Neutrophil (primary cell): ENCODE results near the gene ABHD8.
A peak's percentile ranks its signal among the peaks of the same experiment; 100 is the strongest.
"Not testable (repeated sequence)": the region's sequence is repeated elsewhere in the genome, so short reads cannot be mapped to it uniquely, and the experiment has no call there.

ENCODE experiments used
- H3K27ac ChIP-seq: fragments of 200-600 bp; sonication (generic); 2 replicates; pipeline ENCODE4 v1.5.1; 2016; ENCODE audit warnings: mild to moderate bottlenecking, moderate library complexity
- H3K27me3 ChIP-seq: fragments of 200-600 bp; sonication (generic); 2 replicates; pipeline ENCODE4 v1.6.0; 2016; ENCODE audit warnings: mild to moderate bottlenecking
- H3K36me3 ChIP-seq: fragments of 200-600 bp; sonication (generic); 2 replicates; pipeline ENCODE4 v1.5.1; 2017
- H3K4me1 ChIP-seq, 2 experiments: fragments of 200-600 bp in 1 of 2; sonication (generic) in 1 of 2; 1 replicate in 1 of 2; 2 replicates in 1 of 2; pipeline versions ENCODE4 v1.5.1 to v1.6.1; 2013 to 2016; ENCODE audit warnings: low read depth in 1 of 2, low read length in 1 of 2, mild to moderate bottlenecking in 1 of 2, moderate library complexity in 1 of 2; ENCODE audit not compliant: control insufficient read depth in 1 of 2, insufficient read depth in 1 of 2
- H3K4me3 ChIP-seq, 2 experiments: fragments of 200-600 bp in 1 of 2; sonication (generic) in 1 of 2; 1 replicate in 1 of 2; 2 replicates in 1 of 2; pipeline ENCODE4 v1.5.1; 2013 to 2016; ENCODE audit warnings: low read depth in 1 of 2, low read length in 1 of 2, mild to moderate bottlenecking in 1 of 2, moderate library complexity in 1 of 2
- H3K9me3 ChIP-seq: fragments of 200-600 bp; sonication (generic); 2 replicates; pipeline ENCODE4 v1.5.1; 2016
- CTCF ChIP-seq: fragments of 200-600 bp; sonication (generic); IDR thresholded peaks from 2 replicates; pipeline ENCODE4 v1.5.1; 2016; ENCODE audit warnings: antibody characterized with exemption

Gene ABHD8

DNA sequence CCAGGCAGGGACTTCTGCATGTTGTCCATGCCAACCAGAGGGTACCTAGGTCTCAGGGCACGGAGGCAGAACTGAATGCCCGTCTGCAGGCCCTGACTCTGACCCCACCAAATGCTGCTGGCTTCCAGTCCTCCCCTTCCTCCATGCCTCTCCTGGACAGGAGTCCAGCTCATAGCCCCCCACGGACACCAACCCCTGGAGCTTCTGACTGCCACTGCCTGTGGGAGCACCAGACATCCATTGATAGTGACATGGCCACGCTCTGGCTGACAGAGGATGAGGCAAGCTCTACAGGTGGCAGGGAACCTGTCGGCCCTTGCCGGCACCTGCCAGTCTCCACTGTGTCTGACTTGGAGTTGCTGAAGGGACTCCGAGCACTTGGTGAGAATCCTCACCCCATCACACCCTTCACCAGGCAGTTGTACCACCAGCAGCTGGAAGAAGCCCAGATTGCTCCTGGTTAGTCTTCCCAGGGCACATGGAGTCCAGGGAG lies 19.7 kb downstream of the ABHD8 start:
- Histone ChIP-seq H3K4me1 (peaks cover 20 to 22% of the 10 kb centered on the region in 2 experiments), H3K9me3 (no peaks in the 10 kb centered on the region), H3K4me3 (no peak overlapping the region), H3K36me3 (peaks cover 6% of the 10 kb centered on the region), H3K27ac (no peak overlapping the region), H3K27me3 (no peaks in the 10 kb centered on the region)
- TF ChIP-seq CTCF: no peak

GRCh38 chr19:17282488-17283125 lies 20.6 kb downstream of the ABHD8 start:
- peaks cover 10% of the 10 kb centered on the region for H3K36me3 ChIP-seq
- peak overlapping the region; percentile 64 to 72 for H3K4me3 ChIP-seq
- TF ChIP-seq CTCF: peak; percentile 92
- no peaks in the 10 kb centered on the region for H3K9me3 ChIP-seq
- peaks cover 20 to 23% of the 10 kb centered on the region in 2 experiments for H3K4me1 ChIP-seq
- H3K27me3 ChIP-seq: no peaks in the 10 kb centered on the region
- peak overlapping the region; percentile 18 for H3K27ac ChIP-seq

DNA sequence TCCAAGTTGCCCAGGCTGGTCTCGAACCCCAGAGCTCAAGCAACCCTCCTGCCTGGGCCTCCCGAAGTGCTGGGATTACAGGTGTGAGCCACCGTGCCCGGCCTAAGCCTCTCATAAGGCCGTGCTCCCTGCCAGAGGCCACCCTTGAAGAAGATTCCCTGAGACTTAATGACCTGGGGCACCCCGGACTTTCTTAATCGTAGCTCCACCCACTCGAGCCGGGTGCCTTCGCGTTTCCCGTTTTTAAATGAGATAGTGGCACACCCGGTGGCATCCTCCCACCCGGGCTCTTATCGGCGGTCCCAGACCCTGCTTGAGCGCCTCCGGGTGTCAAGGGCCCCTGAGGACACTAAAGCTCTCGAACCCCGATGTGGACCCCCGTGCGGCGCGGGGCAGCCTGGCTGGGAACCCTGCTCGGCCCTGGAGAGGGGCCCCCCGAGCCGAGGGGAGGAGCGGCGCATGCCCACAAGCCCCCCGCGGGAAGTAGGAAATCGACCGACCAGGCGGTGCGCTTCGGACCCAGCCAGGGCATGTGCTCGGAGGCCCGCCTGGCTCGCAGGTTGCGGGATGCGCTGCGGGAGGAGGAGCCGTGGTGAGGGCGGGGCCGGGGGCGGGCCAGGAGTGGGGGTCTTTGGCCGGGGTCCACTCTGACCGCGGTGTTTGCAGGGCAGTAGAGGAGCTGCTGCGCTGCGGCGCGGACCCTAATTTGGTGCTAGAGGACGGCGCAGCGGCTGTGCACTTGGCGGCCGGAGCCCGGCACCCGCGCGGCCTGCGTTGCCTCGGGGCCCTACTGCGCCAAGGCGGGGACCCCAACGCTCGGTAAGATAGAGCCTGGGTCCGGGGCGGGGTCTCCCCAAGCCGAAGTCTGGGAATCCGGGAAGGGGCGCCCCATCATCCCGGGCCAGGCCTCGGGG lies 21.6 kb downstream of the ABHD8 start, which contains the start of gene ANKLE1:
ANKLE1 (plus strand) TSS at position 511 of the 914 bp plus-strand sequence; CDS start at position 531, 20 bp downstream.
- Histone ChIP-seq H3K4me3 (peak within 1 kb of the TSS; percentile 64 to 72), H3K9me3 (no peaks in the 10 kb centered on the region), H3K27ac (peak within 1 kb of the TSS; percentile 41), H3K27me3 (no peaks in the 10 kb centered on the region), H3K4me1 (peaks cover 20 to 23% of the 10 kb centered on the region in 2 experiments), H3K36me3 (peaks cover 19% of the 10 kb centered on the region)
- TF ChIP-seq CTCF: no peak

- Histone ChIP-seq H3K36me3 (peaks cover 42% of the 10 kb centered on the region), H3K27me3 (no peaks in the 10 kb centered on the region), H3K4me3 (no peak overlapping the region), H3K27ac (no peak overlapping the region), H3K9me3 (no peaks in the 10 kb centered on the region), H3K4me1 (peaks cover 20 to 23% of the 10 kb centered on the region in 2 experiments)
- TF ChIP-seq CTCF: no peak
Observed at GRCh38 chr19:17279436-17279835, 23.8 kb downstream of the ABHD8 start.

- Histone ChIP-seq H3K27ac (no peak overlapping the region), H3K36me3 (peaks cover 65% of the 10 kb centered on the region), H3K9me3 (no peaks in the 10 kb centered on the region), H3K4me3 (no peak overlapping the region), H3K4me1 (peaks cover 0 to 4% of the 10 kb centered on the region in 2 experiments), H3K27me3 (no peaks in the 10 kb centered on the region)
- no peak for TF ChIP-seq CTCF
Observed at GRCh38 chr19:17275441-17276175, 27.6 kb downstream of the ABHD8 start.

DNA sequence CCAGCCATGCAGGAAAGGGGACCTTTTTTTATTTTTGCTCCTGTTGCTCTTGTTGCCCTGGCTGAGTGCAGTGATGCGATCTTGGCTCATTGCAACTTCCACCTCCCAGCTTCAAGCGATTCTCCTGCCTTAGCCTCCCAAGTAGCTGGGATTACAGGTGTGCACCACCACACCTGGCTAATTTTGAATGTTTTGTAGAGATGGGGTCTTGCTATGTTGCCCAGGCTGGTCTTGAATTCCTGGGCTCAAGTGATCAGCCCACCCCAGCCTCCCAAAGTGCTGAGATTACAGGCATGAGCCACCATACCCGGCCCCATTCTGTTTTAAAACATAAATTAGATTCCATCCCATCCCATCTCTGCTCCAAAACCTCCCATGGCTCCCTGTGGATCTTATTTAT lies 28.3 kb downstream of the ABHD8 start:
- peaks cover 65% of the 10 kb centered on the region for H3K36me3 ChIP-seq
- H3K9me3 ChIP-seq, H3K27me3 ChIP-seq, H3K4me3 ChIP-seq, H3K27ac ChIP-seq, H3K4me1 ChIP-seq: not testable (repeated sequence)
